WTC11 (cell line): ENCODE results near the gene C12orf56. TPM values are rescaled to one million over a fixed set of nuclear protein-coding genes. Genes with fewer than 3 reads are reported as not detected.

Experiments used
- ATAC-seq: fragments of 200-7000 bp; cut with Tn5 transposase; 2 replicates; pipeline ENCODE4 v1.10.0; 2021; ENCODE audit warnings: mild to moderate bottlenecking, moderate library complexity
- CTCF ChIA-PET: fragments of 300-600 bp; sonication (Branson Sonifier 250); formaldehyde crosslinking; loops from one replicate; lab custom pipeline; 2021; ENCODE audit warnings: antibody characterized with exemption; lab: Charles Lee
- POLR2A ChIA-PET: fragments of 350-600 bp; sonication (Branson Sonifier 250); formaldehyde crosslinking; loops from one replicate; lab custom pipeline; 2021; ENCODE audit warnings: antibody characterized with exemption; lab: Charles Lee
- DNase-seq: peaks from one replicate; pipeline ENCODE4 v3.0.0; 2021; ENCODE audit warnings: low spot score
- H3K27ac Mint-ChIP-seq: 2 replicates; pipeline ENCODE4 v1.8.0; 2021; ENCODE audit warnings: mixed read lengths
- H3K27me3 Mint-ChIP-seq: 2 replicates; pipeline ENCODE4 v1.8.0; 2021; ENCODE audit warnings: low read depth, mild to moderate bottlenecking, moderate library complexity, mixed read lengths
- H3K36me3 Mint-ChIP-seq: 2 replicates; pipeline ENCODE4 v1.8.0; 2021; ENCODE audit warnings: mixed read lengths
- H3K4me1 Mint-ChIP-seq: 2 replicates; pipeline ENCODE4 v1.8.0; 2022; ENCODE audit warnings: mixed read lengths
- H3K4me3 Mint-ChIP-seq: 2 replicates; pipeline ENCODE4 v1.8.0; 2021; ENCODE audit warnings: mild to moderate bottlenecking, moderate library complexity, mixed read lengths
- H3K9me3 Mint-ChIP-seq: 2 replicates; pipeline ENCODE4 v1.8.0; 2021; ENCODE audit warnings: mixed read lengths
- CBFB ChIP-seq: sonication (generic); formaldehyde crosslinking; IDR thresholded peaks from 2 replicates; pipeline ENCODE4 v1.8.1; 2022; ENCODE audit warnings: mild to moderate bottlenecking, low read depth, missing genetic modification reagents
- E2F1 ChIP-seq: sonication (generic); formaldehyde crosslinking; IDR thresholded peaks from 2 replicates; pipeline ENCODE4 v1.8.0; 2022; ENCODE audit warnings: mild to moderate bottlenecking, missing genetic modification reagents
- ELF4 ChIP-seq: sonication (generic); formaldehyde crosslinking; IDR thresholded peaks from 2 replicates; pipeline ENCODE4 v1.8.1; 2022; ENCODE audit warnings: low read depth, mild to moderate bottlenecking, moderate library complexity, missing genetic modification reagents
- EMX1 ChIP-seq: fragments of 250-450 bp; sonication (Bioruptor Pico); IDR thresholded peaks from 2 replicates; pipeline ENCODE4 v1.8.0; 2021; ENCODE audit warnings: mild to moderate bottlenecking
- ERG ChIP-seq: fragments of 250-450 bp; sonication (Bioruptor Pico); IDR thresholded peaks from 2 replicates; pipeline ENCODE4 v1.8.0; 2021; ENCODE audit warnings: mild to moderate bottlenecking
- ETV6 ChIP-seq: sonication (generic); formaldehyde crosslinking; IDR thresholded peaks from 2 replicates; pipeline ENCODE4 v1.8.1; 2022; ENCODE audit warnings: mild to moderate bottlenecking, missing genetic modification reagents
- JAZF1 ChIP-seq: fragments of 250-450 bp; sonication (Bioruptor Pico); IDR thresholded peaks from 2 replicates; pipeline ENCODE4 v1.9.0; 2021; ENCODE audit warnings: moderate library complexity, mild to moderate bottlenecking, inconsistent platforms
- JUN ChIP-seq: sonication (generic); formaldehyde crosslinking; IDR thresholded peaks from 2 replicates; pipeline ENCODE4 v1.8.0; 2023; ENCODE audit warnings: mild to moderate bottlenecking, missing genetic modification reagents
- MXD4 ChIP-seq: fragments of 250-450 bp; sonication (Bioruptor Pico); IDR thresholded peaks from 2 replicates; pipeline ENCODE4 v1.8.0; 2021; ENCODE audit warnings: mild to moderate bottlenecking, moderate library complexity, borderline replicate concordance
- MYBL2 ChIP-seq: sonication (generic); formaldehyde crosslinking; IDR thresholded peaks from 2 replicates; pipeline ENCODE4 v1.8.1; 2023; ENCODE audit warnings: mild to moderate bottlenecking, moderate library complexity, missing genetic modification reagents
- NR3C1 ChIP-seq: sonication (generic); formaldehyde crosslinking; conservative IDR thresholded peaks from 2 replicates; pipeline ENCODE4 v1.8.1; 2023; ENCODE audit warnings: low read depth, mild to moderate bottlenecking, missing genetic modification reagents
- PREB ChIP-seq: sonication (generic); formaldehyde crosslinking; IDR thresholded peaks from 2 replicates; pipeline ENCODE4 v1.8.1; 2022; ENCODE audit warnings: mild to moderate bottlenecking, missing genetic modification reagents, moderate library complexity, borderline replicate concordance
- RORB ChIP-seq: fragments of 250-450 bp; sonication (Bioruptor Pico); IDR thresholded peaks from 2 replicates; pipeline ENCODE4 v1.9.0; 2021; ENCODE audit warnings: mild to moderate bottlenecking
- SMAD4 ChIP-seq: sonication (generic); formaldehyde crosslinking; IDR thresholded peaks from 2 replicates; pipeline ENCODE4 v1.8.0; 2022; ENCODE audit warnings: mild to moderate bottlenecking, missing genetic modification reagents
- TCF7 ChIP-seq: sonication (generic); formaldehyde crosslinking; IDR thresholded peaks from 2 replicates; pipeline ENCODE4 v1.8.0; 2022; ENCODE audit warnings: mild to moderate bottlenecking, low read depth, missing genetic modification reagents, moderate library complexity
- ZNF396 ChIP-seq: fragments of 250-450 bp; sonication (Bioruptor Pico); IDR thresholded peaks from 2 replicates; pipeline ENCODE4 v1.8.0; 2021; ENCODE audit warnings: mild to moderate bottlenecking, moderate library complexity, borderline replicate concordance
- ZNF425 ChIP-seq: fragments of 250-450 bp; sonication (Bioruptor Pico); conservative IDR thresholded peaks from 2 replicates; pipeline ENCODE4 v1.9.0; 2021; ENCODE audit warnings: mild to moderate bottlenecking
- total RNA-seq: library from RNA; stranded (reverse); gene quantifications from 3 replicates; pipeline ENCODE4 v1.2.3, GENCODE V29; 2021
- TF ChIP-seq, protein P1 (sequence below): sonication (generic); formaldehyde crosslinking; IDR thresholded peaks from 2 replicates; pipeline ENCODE4 v1.8.0; 2022; ENCODE audit warnings: mild to moderate bottlenecking, missing genetic modification reagents
- TF ChIP-seq, protein P2 (sequence below): fragments of 250-450 bp; sonication (Bioruptor Pico); IDR thresholded peaks from 2 replicates; pipeline ENCODE4 v1.9.0; 2021; ENCODE audit warnings: moderate library complexity, mild to moderate bottlenecking, inconsistent platforms, borderline replicate concordance
- TF ChIP-seq, protein P3 (sequence below): sonication (generic); formaldehyde crosslinking; IDR thresholded peaks from 2 replicates; pipeline ENCODE4 v1.8.0; 2023; ENCODE audit warnings: mild to moderate bottlenecking, missing genetic modification reagents

C12orf56 gene
- total RNA-seq, 1 experiment from 2014 or later = 2.5 TPM

GRCh38 chr12:64335886-64336466 lies 54.6 kb downstream of the C12orf56 start:
- Mint-ChIP-seq H3K4me1 (0 out of 2 replicates have a peak, but pooled peaks cover 4% of the 10 kb centered on the region), H3K4me3 (no peak overlapping the region), H3K36me3 (peaks cover 8% of the 10 kb centered on the region), H3K27ac (no peak overlapping the region), H3K27me3 (peaks cover 6% of the 10 kb centered on the region), H3K9me3 (peaks cover 19% of the 10 kb centered on the region)
- ChIA-PET POLR2A (no interaction called here), CTCF (interaction anchor here (1.0 kb wide), 1 partner anchor 16 kb away, joined by 3 read pairs; no protein-coding TSS in a partner anchor)
- TF ChIP-seq ETV6 (CRISPR knock-in tag) = no peak
- TF ChIP-seq RORB (CRISPR knock-in tag) = no peak
- no peak for TF ChIP-seq ELF4 (CRISPR knock-in tag)
- TF ChIP-seq MYBL2 (CRISPR knock-in tag) = no peak
- TF ChIP-seq, protein P1, sequence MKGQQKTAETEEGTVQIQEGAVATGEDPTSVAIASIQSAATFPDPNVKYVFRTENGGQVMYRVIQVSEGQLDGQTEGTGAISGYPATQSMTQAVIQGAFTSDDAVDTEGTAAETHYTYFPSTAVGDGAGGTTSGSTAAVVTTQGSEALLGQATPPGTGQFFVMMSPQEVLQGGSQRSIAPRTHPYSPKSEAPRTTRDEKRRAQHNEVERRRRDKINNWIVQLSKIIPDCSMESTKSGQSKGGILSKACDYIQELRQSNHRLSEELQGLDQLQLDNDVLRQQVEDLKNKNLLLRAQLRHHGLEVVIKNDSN (CRISPR knock-in tag) = no peak
- TF ChIP-seq, protein P2, sequence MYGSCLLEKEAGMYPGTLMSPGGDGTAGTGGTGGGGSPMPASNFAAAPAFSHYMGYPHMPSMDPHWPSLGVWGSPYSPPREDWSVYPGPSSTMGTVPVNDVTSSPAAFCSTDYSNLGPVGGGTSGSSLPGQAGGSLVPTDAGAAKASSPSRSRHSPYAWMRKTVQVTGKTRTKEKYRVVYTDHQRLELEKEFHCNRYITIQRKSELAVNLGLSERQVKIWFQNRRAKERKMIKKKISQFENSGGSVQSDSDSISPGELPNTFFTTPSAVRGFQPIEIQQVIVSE = no peak
- TF ChIP-seq JAZF1 (CRISPR knock-in tag) = no peak
- no peak for TF ChIP-seq CBFB (CRISPR knock-in tag)
- no peak for TF ChIP-seq ERG (CRISPR knock-in tag)
- TF ChIP-seq PREB = no peak
- no peak for TF ChIP-seq ZNF396 (CRISPR knock-in tag)
- ATAC-seq (no peak), DNase-seq (no peak)

GRCh38 chr12:64332938-64333337 lies 57.6 kb downstream of the C12orf56 start:
- DNase-seq (no peak), ATAC-seq (no peak)
- ChIA-PET CTCF (no interaction called here), POLR2A (no interaction called here)
- TF ChIP-seq TCF7 (no peak), JUN (CRISPR knock-in tag) (no peak), ZNF425 (CRISPR knock-in tag) (no peak), NR3C1 (no peak), RORB (CRISPR knock-in tag) (no peak), EMX1 (CRISPR knock-in tag) (no peak), SMAD4 (CRISPR knock-in tag) (no peak), E2F1 (CRISPR knock-in tag) (no peak), MXD4 (no peak)
- TF ChIP-seq, protein P3, sequence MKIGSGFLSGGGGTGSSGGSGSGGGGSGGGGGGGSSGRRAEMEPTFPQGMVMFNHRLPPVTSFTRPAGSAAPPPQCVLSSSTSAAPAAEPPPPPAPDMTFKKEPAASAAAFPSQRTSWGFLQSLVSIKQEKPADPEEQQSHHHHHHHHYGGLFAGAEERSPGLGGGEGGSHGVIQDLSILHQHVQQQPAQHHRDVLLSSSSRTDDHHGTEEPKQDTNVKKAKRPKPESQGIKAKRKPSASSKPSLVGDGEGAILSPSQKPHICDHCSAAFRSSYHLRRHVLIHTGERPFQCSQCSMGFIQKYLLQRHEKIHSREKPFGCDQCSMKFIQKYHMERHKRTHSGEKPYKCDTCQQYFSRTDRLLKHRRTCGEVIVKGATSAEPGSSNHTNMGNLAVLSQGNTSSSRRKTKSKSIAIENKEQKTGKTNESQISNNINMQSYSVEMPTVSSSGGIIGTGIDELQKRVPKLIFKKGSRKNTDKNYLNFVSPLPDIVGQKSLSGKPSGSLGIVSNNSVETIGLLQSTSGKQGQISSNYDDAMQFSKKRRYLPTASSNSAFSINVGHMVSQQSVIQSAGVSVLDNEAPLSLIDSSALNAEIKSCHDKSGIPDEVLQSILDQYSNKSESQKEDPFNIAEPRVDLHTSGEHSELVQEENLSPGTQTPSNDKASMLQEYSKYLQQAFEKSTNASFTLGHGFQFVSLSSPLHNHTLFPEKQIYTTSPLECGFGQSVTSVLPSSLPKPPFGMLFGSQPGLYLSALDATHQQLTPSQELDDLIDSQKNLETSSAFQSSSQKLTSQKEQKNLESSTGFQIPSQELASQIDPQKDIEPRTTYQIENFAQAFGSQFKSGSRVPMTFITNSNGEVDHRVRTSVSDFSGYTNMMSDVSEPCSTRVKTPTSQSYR (CRISPR knock-in tag) = no peak
- TF ChIP-seq, protein P2 = no peak
- H3K27ac Mint-ChIP-seq = no peak overlapping the region
- no peaks in the 10 kb centered on the region for H3K27me3 Mint-ChIP-seq
- peaks cover 6% of the 10 kb centered on the region for H3K9me3 Mint-ChIP-seq
- H3K4me1 Mint-ChIP-seq = 0 out of 2 replicates have a peak, but pooled peaks cover 3% of the 10 kb centered on the region
- H3K36me3 Mint-ChIP-seq = peaks cover 5% of the 10 kb centered on the region
- H3K4me3 Mint-ChIP-seq = no peak overlapping the region
